GM19099 (cell line): ENCODE results near the gene BCO2.

Experiments used
- POLR2A ChIP-seq: IDR thresholded peaks from 3 replicates; pipeline ENCODE4 v1.6.1; 2011; ENCODE audit warnings: low read depth; ENCODE audit not compliant: insufficient read length; ENCODE audit errors: extremely low read depth

BCO2 gene

GRCh38 chr11:112223754-112224532 lies 48.6 kb downstream of the BCO2 start:
- TF ChIP-seq POLR2A, result no peak

- no peak for TF ChIP-seq POLR2A
Observed at GRCh38 chr11:112225753-112226061, 50.4 kb downstream of the BCO2 start.

DNA sequence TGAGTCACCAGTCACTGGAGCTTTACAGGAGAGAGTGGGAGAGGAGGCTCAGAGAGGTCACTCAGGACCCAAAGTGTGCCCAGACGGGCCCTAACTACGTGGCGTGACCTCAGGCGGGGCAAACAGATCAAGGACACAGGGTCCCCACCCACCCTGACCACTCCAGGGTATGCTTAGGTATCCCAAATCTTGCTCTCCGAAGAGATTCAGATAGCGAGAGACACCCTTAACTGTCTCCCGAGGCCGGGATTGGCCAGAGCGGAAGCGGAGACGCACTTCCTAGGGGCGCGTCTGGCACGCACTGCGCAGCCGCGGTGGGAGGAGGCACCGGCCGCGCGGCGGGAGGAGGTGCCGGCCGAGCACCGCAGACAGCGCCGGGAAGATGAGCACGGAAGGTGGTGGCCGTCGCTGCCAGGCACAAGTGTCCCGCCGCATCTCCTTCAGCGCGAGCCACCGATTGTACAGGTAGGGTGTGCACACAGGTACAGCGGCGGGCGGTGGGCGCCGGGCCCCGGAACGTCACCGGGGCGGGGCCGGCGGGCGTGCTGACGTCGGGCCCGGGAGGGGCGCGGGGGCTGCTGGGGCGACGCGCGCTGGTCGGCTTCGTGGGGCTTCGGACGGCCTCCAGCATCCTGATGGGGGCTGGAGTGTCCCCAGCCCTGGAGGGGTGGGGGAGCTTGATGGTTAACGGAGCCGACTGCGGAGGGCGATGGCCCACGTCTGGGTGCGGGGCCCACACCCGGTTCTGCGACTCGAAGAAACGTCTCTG lies 50.9 kb downstream of the BCO2 start, which contains the start of gene PTS:
PTS (plus strand) TSS at position 367 of the 769 bp plus-strand sequence; CDS start at position 383, 16 bp downstream.
- TF ChIP-seq POLR2A, result peak; percentile 92

DNA sequence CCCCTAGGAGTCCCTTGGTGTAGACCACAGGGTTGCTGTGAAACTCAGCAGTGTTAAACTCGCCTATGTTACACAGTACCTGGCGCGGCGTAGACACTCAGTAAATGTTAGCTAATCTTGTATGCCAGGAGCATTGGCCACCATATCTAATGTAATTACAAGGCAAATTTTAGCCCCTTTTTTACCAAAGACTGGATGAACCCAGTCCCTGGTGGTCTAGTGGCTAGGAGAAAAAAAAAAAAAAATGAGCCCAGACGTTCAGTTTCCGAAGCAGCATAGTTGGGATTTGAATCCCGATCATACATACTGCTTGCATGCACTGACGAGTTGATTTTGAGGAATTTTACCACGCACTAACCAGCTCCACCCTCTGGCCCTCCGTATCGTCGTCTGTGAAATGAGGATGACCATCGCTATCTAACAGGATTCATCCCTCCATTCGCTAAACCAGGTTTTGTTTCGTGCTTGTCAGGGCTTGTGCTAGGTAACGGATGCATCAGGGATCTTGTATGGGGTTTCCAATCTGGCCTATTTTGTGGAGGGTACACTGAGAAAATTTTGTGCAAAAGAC lies 51.6 kb downstream of the BCO2 start:
- no peak for TF ChIP-seq POLR2A

DNA sequence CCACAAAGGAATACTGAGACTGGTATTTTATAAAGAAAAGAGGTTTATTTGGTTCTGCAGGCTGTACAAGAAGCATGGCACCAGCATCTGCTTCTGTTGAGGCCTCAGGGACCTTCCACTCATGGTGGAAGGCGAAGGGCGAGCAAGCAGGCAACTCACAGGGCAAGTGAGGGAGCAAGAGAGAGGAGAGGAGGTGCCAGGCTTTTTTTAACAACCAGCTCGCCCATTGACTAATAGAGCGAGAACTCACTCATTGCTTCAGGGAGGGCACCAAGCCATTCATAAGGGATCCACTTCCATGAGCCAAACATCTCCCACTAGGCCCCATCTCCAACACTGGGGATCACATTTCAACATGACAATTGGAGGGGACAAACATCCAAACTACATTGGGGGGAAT lies 52.2 kb downstream of the BCO2 start:
- no peak for TF ChIP-seq POLR2A

DNA sequence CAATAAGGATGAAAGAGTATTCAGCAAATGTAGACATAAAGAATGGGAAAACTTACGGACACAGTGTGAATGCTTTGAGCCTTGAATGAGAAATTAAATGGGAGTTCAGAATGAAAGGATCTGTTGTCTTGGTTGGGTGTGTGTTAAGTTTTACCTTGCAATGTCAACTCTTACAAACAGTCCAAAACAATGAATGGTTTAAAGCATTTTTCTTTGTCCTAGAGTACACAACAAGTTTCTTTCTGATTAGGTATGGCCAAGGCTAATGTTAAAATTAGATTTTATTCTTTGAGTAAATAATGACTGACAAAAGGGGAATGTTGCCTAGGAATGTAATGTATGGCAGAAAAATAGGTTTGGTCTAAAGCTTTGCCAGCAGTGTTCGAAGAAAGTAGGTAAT lies 53.4 kb downstream of the BCO2 start:
- no peak for TF ChIP-seq POLR2A

- no peak for TF ChIP-seq POLR2A
Observed at GRCh38 chr11:112229159-112229558, 53.8 kb downstream of the BCO2 start.

DNA sequence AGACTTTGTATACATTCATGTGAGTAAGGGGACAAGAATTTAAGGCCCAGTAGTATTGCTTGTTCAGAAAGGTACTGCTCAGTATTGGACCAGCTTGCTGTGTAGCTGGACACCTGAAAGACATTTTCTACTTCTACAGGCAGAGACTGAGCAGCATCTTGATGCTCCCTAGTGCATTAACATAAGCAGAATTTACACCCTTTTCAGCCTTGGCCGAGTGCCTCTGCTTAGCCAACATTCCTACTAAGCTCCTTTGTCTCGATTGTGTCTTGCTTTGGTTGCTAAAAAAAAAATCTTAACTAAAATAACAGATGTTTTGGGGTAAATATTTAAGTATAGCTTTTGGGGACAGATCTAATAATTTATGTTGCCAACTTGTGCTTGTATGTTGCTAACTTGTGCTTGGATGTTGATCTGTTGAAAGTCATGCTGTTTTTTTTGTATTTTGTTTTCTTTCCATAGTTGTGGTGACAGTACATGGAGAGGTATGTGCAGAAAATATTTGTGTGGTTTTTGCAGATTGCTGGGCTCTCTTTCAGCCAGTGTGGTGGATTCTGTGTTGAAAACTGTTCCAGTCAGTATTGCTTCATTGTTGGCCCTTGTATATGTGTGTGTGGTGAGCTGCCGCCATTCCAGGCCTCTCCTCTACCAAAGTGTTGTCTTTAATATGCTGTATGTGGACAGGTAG lies 54.6 kb downstream of the BCO2 start:
- no peak for TF ChIP-seq POLR2A

DNA sequence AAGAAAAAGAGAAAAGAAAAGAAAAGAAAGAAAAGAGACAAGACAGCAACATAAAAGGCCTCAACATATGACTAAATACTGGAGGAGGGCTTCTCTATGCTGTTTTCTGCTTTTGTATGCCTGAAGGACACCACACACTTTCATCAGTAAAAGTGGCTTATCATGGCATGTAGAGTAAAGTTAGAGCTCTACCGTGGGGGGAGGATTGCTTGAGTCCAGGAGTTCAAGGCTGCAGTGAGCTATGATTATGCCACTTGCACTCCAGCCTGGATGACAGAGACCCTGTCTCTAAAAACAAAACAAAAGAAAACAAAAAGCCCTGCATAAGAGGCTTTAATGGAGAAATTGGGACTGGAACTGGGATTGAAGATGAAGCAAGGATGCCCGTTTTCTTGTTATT lies 56.6 kb downstream of the BCO2 start:
- no peak for TF ChIP-seq POLR2A

- no peak for TF ChIP-seq POLR2A
Observed at GRCh38 chr11:112235750-112236390, 60.6 kb downstream of the BCO2 start.

DNA sequence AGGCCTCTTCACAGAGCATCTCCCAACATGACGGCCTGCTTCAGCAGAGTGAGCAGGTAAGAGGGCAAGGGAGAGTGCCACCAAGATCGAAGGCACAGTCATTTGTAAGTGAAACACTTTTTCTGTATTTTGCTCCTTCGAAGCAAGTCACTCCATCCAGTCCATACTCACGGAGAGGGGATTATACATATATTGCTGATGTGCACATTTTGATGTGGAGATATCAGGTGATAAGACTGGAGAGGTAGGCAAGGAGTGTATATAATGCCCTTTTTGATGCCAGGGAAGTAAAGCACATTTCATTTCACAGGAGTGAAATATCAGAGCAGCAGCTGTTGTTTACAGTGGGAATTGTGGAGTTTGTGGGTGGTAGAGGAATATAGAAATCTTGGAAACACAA lies 62.1 kb downstream of the BCO2 start:
- no peak for TF ChIP-seq POLR2A

- TF ChIP-seq POLR2A, result no peak
Observed at GRCh38 chr11:112238041-112238440, 62.7 kb downstream of the BCO2 start.

DNA sequence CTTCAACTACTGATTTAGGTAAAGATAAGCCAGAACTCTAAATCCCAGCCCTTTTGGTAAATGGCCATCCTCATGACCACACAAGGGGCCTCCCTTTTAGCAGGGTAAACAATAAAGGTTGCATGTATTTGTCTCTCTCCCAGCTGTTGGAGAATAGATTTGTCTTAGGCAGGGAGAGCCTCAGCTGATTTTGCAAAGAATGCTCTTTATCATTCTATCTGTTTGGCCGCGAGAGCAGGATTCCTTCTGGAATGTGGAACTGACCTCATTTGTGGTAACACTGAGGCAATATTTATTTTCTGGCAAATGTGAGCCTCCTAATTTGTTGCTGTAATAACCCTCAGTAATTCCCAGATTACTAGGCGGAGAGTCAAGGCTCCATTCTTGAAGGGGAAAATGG lies 66.2 kb downstream of the BCO2 start:
- TF ChIP-seq POLR2A, result no peak

DNA sequence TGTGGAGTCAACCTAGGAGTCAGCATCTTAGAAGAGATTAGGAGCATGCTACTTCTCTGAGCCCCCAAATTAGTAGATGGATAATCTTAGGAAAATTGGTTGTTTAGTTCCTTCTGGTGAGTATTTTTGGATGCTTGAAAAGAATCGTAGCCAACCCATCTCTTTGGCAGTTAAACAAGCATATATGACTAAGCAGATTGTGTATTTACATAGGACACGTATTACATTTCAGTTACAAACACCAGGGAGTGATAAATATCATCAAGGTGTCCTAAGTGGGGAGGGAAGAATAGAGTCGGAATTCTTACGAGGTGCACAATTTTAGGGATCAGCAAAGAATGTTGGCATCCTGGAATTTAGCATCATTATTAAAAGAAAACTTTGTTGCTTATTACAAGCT lies 71.9 kb downstream of the BCO2 start:
- TF ChIP-seq POLR2A, result no peak

GRCh38 chr11:112248201-112248600 lies 72.9 kb downstream of the BCO2 start:
- no peak for TF ChIP-seq POLR2A

DNA sequence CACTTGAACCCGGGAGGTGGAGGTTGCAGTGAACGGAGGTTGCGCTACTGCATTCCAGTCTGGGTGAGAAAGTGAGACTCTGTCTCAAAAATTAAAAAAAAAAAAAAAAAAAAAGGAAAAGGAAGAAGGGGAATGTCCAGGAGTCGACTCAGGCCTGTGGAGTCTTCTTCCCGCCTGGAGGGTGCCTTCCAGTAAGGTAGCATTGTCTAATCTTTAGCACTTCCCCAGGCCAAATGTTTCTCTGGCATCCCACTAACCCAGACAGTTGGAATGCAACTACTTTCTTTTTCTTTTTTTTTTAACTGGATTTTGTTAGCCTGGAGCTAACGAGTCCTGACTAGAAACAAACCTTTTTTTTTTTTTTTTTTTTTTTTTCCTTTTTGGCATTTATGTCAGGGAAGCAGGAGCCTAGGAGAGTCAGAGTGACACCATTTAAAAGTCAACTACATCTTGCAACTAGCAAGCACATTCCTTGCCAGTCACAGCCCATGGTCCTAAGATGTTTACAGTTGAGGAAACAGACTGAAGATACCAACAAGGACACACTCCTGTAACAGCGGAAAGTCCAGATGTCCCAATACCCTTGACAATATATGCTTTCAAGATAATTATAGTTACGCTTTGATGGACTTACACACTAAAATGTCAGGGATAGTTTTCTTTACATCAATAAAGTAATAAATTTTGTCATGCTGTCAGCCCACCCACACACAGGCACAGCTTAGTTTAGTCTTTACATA lies 74.7 kb downstream of the BCO2 start:
- TF ChIP-seq POLR2A, result no peak
